ENCODE results near the gene XPR1.
A peak's percentile ranks its signal among the peaks of the same experiment; 100 is the strongest.
"Not testable (repeated sequence)": the region's sequence is repeated elsewhere in the genome, so short reads cannot be mapped to it uniquely, and the experiment has no call there.

The XPR1 gene

GRCh38 chr1:180633057-180634056 lies 1.5 kb downstream of the XPR1 start:
- Histone ChIP-seq H3K4me3 (ENCODE audit: low read depth, low read length) (peak overlapping the region; percentile 99), H3K9me3 (ENCODE audit: control insufficient read depth, insufficient read depth, low read length) (no peaks in the 10 kb centered on the region), H3K4me1 (ENCODE audit: control insufficient read depth, insufficient read depth, low read length) (peaks cover 11% of the 10 kb centered on the region), H3K36me3 (ENCODE audit: control insufficient read depth, insufficient read depth, low read length) (no peaks in the 10 kb centered on the region), H3K27me3 (ENCODE audit: control insufficient read depth, insufficient read depth, low read length) (no peaks in the 10 kb centered on the region), H3K9ac (ENCODE audit: low read depth, low read length) (peak overlapping the region; percentile 26)

- Histone ChIP-seq H3K4me1 (ENCODE audit: control insufficient read depth, insufficient read depth, low read length) (peaks cover 11% of the 10 kb centered on the region), H3K9ac (ENCODE audit: low read depth, low read length) (no peak overlapping the region), H3K36me3 (ENCODE audit: control insufficient read depth, insufficient read depth, low read length) (no peaks in the 10 kb centered on the region), H3K4me3 (ENCODE audit: low read depth, low read length) (no peak overlapping the region), H3K9me3 (ENCODE audit: control insufficient read depth, insufficient read depth, low read length) (no peaks in the 10 kb centered on the region), H3K27me3 (ENCODE audit: control insufficient read depth, insufficient read depth, low read length) (no peaks in the 10 kb centered on the region)
These were observed 4.3 kb downstream of the XPR1 start for GRCh38 chr1:180636138-180636537.

- H3K36me3 ChIP-seq (ENCODE audit: control insufficient read depth, insufficient read depth, low read length), result no peaks in the 10 kb centered on the region
- H3K9ac ChIP-seq (ENCODE audit: low read depth, low read length), result no peak overlapping the region
- no peaks in the 10 kb centered on the region for H3K9me3 ChIP-seq (ENCODE audit: control insufficient read depth, insufficient read depth, low read length)
- H3K4me3 ChIP-seq (ENCODE audit: low read depth, low read length), result no peak overlapping the region
- H3K4me1 ChIP-seq (ENCODE audit: control insufficient read depth, insufficient read depth, low read length), result peaks cover 2% of the 10 kb centered on the region
- no peaks in the 10 kb centered on the region for H3K27me3 ChIP-seq (ENCODE audit: control insufficient read depth, insufficient read depth, low read length)
These were observed 8.0 kb downstream of the XPR1 start for GRCh38 chr1:180639871-180640270.

GRCh38 chr1:180640531-180640949 lies 8.7 kb downstream of the XPR1 start:
- Histone ChIP-seq H3K4me1 (ENCODE audit: control insufficient read depth, insufficient read depth, low read length) (peaks cover 2% of the 10 kb centered on the region), H3K36me3 (ENCODE audit: control insufficient read depth, insufficient read depth, low read length) (no peaks in the 10 kb centered on the region), H3K9ac (ENCODE audit: low read depth, low read length) (no peak overlapping the region), H3K4me3 (ENCODE audit: low read depth, low read length) (no peak overlapping the region), H3K9me3 (ENCODE audit: control insufficient read depth, insufficient read depth, low read length) (no peaks in the 10 kb centered on the region), H3K27me3 (ENCODE audit: control insufficient read depth, insufficient read depth, low read length) (no peaks in the 10 kb centered on the region)

GRCh38 chr1:180641662-180642061 lies 9.8 kb downstream of the XPR1 start:
- Histone ChIP-seq H3K36me3 (ENCODE audit: control insufficient read depth, insufficient read depth, low read length) (no peaks in the 10 kb centered on the region), H3K4me3 (ENCODE audit: low read depth, low read length) (no peak overlapping the region), H3K4me1 (ENCODE audit: control insufficient read depth, insufficient read depth, low read length) (no peaks in the 10 kb centered on the region), H3K27me3 (ENCODE audit: control insufficient read depth, insufficient read depth, low read length) (no peaks in the 10 kb centered on the region), H3K9me3 (ENCODE audit: control insufficient read depth, insufficient read depth, low read length) (no peaks in the 10 kb centered on the region), H3K9ac (ENCODE audit: low read depth, low read length) (no peak overlapping the region)

- Histone ChIP-seq H3K36me3 (ENCODE audit: control insufficient read depth, insufficient read depth, low read length) (no peaks in the 10 kb centered on the region), H3K9ac (ENCODE audit: low read depth, low read length) (no peak overlapping the region), H3K4me3 (ENCODE audit: low read depth, low read length) (no peak overlapping the region), H3K4me1 (ENCODE audit: control insufficient read depth, insufficient read depth, low read length) (no peaks in the 10 kb centered on the region), H3K27me3 (ENCODE audit: control insufficient read depth, insufficient read depth, low read length) (no peaks in the 10 kb centered on the region), H3K9me3 (ENCODE audit: control insufficient read depth, insufficient read depth, low read length) (no peaks in the 10 kb centered on the region)
These were observed 11.0 kb downstream of the XPR1 start for GRCh38 chr1:180642781-180643180.

GRCh38 chr1:180643693-180644092 lies 11.9 kb downstream of the XPR1 start:
- H3K9me3 ChIP-seq (ENCODE audit: control insufficient read depth, insufficient read depth, low read length), result no peaks in the 10 kb centered on the region
- H3K27me3 ChIP-seq (ENCODE audit: control insufficient read depth, insufficient read depth, low read length), result no peaks in the 10 kb centered on the region
- no peak overlapping the region for H3K4me3 ChIP-seq (ENCODE audit: low read depth, low read length)
- no peaks in the 10 kb centered on the region for H3K36me3 ChIP-seq (ENCODE audit: control insufficient read depth, insufficient read depth, low read length)
- H3K4me1 ChIP-seq (ENCODE audit: control insufficient read depth, insufficient read depth, low read length), result no peaks in the 10 kb centered on the region
- no peak overlapping the region for H3K9ac ChIP-seq (ENCODE audit: low read depth, low read length)

GRCh38 chr1:180644526-180645192 lies 12.8 kb downstream of the XPR1 start:
- Histone ChIP-seq H3K9me3 (ENCODE audit: control insufficient read depth, insufficient read depth, low read length) (no peaks in the 10 kb centered on the region), H3K36me3 (ENCODE audit: control insufficient read depth, insufficient read depth, low read length) (no peaks in the 10 kb centered on the region), H3K9ac (ENCODE audit: low read depth, low read length) (no peak overlapping the region), H3K4me1 (ENCODE audit: control insufficient read depth, insufficient read depth, low read length) (no peaks in the 10 kb centered on the region), H3K4me3 (ENCODE audit: low read depth, low read length) (no peak overlapping the region), H3K27me3 (ENCODE audit: control insufficient read depth, insufficient read depth, low read length) (no peaks in the 10 kb centered on the region)

- not testable (repeated sequence) for H3K4me1 ChIP-seq (ENCODE audit: control insufficient read depth, insufficient read depth, low read length); H3K36me3 ChIP-seq (ENCODE audit: control insufficient read depth, insufficient read depth, low read length); H3K9ac ChIP-seq (ENCODE audit: low read depth, low read length); H3K27me3 ChIP-seq (ENCODE audit: control insufficient read depth, insufficient read depth, low read length); H3K4me3 ChIP-seq (ENCODE audit: low read depth, low read length); H3K9me3 ChIP-seq (ENCODE audit: control insufficient read depth, insufficient read depth, low read length)
These were observed 13.4 kb downstream of the XPR1 start for GRCh38 chr1:180645261-180645660.

- H3K4me1 ChIP-seq (ENCODE audit: control insufficient read depth, insufficient read depth, low read length), result no peaks in the 10 kb centered on the region
- no peak overlapping the region for H3K4me3 ChIP-seq (ENCODE audit: low read depth, low read length)
- H3K9ac ChIP-seq (ENCODE audit: low read depth, low read length), result no peak overlapping the region
- H3K27me3 ChIP-seq (ENCODE audit: control insufficient read depth, insufficient read depth, low read length), result no peaks in the 10 kb centered on the region
- H3K36me3 ChIP-seq (ENCODE audit: control insufficient read depth, insufficient read depth, low read length), result no peaks in the 10 kb centered on the region
- no peaks in the 10 kb centered on the region for H3K9me3 ChIP-seq (ENCODE audit: control insufficient read depth, insufficient read depth, low read length)
These were observed 14.3 kb downstream of the XPR1 start for GRCh38 chr1:180646093-180646492.

- Histone ChIP-seq H3K36me3 (ENCODE audit: control insufficient read depth, insufficient read depth, low read length) (no peaks in the 10 kb centered on the region), H3K9ac (ENCODE audit: low read depth, low read length) (no peak overlapping the region), H3K4me1 (ENCODE audit: control insufficient read depth, insufficient read depth, low read length) (no peaks in the 10 kb centered on the region), H3K4me3 (ENCODE audit: low read depth, low read length) (no peak overlapping the region), H3K9me3 (ENCODE audit: control insufficient read depth, insufficient read depth, low read length) (no peaks in the 10 kb centered on the region), H3K27me3 (ENCODE audit: control insufficient read depth, insufficient read depth, low read length) (no peaks in the 10 kb centered on the region)
These were observed 14.7 kb downstream of the XPR1 start for GRCh38 chr1:180646547-180646946.

GRCh38 chr1:180652792-180653191 lies 21.0 kb downstream of the XPR1 start:
- H3K9ac ChIP-seq (ENCODE audit: low read depth, low read length), result no peak overlapping the region
- no peaks in the 10 kb centered on the region for H3K9me3 ChIP-seq (ENCODE audit: control insufficient read depth, insufficient read depth, low read length)
- H3K36me3 ChIP-seq (ENCODE audit: control insufficient read depth, insufficient read depth, low read length), result no peaks in the 10 kb centered on the region
- H3K27me3 ChIP-seq (ENCODE audit: control insufficient read depth, insufficient read depth, low read length), result no peaks in the 10 kb centered on the region
- H3K4me1 ChIP-seq (ENCODE audit: control insufficient read depth, insufficient read depth, low read length), result no peaks in the 10 kb centered on the region
- H3K4me3 ChIP-seq (ENCODE audit: low read depth, low read length), result no peak overlapping the region

Data from iPS-15b (cell line).